Measurements from ENCODE around the gene ZNF530. TPM values are rescaled to one million over a fixed set of nuclear protein-coding genes. Genes with fewer than 3 reads are reported as not detected.

Gene ZNF530
- total RNA-seq, 4 donors from 2014 or later, result 0.76 to 4.1 (median 1.8) TPM

DNA sequence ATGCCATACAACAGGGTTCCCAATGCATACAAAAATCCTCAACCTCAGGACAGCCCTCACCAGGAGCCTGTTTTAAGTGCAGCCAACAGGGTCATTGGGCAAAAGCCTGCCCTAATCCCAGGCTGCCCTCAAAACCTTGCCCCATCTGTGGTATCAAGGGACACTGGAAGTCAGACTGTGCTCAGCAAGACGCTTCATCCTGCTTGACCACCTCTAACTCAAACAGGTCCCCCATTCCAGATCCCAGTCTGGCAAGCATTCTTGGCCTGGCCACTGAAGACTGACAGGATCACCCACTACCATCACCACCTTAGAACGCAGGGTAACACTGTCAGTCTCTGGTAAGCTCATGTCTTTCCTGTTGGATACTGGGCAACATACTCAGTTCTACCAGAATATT is 54.0 kb downstream of the ZNF530 start:
- DNase-seq, result no peak
- H3K9me3 ChIP-seq, result peaks cover 0 to 5% (median 2%) of the 10 kb centered on the region in 4 donors
- H3K4me1 ChIP-seq, result no peaks in the 10 kb centered on the region
- no peak for TF ChIP-seq POLR2A (IDR thresholded peaks at IDR 0.05)
- TF ChIP-seq, protein P1, sequence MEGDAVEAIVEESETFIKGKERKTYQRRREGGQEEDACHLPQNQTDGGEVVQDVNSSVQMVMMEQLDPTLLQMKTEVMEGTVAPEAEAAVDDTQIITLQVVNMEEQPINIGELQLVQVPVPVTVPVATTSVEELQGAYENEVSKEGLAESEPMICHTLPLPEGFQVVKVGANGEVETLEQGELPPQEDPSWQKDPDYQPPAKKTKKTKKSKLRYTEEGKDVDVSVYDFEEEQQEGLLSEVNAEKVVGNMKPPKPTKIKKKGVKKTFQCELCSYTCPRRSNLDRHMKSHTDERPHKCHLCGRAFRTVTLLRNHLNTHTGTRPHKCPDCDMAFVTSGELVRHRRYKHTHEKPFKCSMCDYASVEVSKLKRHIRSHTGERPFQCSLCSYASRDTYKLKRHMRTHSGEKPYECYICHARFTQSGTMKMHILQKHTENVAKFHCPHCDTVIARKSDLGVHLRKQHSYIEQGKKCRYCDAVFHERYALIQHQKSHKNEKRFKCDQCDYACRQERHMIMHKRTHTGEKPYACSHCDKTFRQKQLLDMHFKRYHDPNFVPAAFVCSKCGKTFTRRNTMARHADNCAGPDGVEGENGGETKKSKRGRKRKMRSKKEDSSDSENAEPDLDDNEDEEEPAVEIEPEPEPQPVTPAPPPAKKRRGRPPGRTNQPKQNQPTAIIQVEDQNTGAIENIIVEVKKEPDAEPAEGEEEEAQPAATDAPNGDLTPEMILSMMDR (IDR thresholded peaks at IDR 0.05), result no peak
- H3K36me3 ChIP-seq, result no peaks in the 10 kb centered on the region
- H3K27ac ChIP-seq, result no peak overlapping the region
- no peaks in the 10 kb centered on the region for H3K27me3 ChIP-seq
- H3K4me3 ChIP-seq, result no peak overlapping the region

DNA sequence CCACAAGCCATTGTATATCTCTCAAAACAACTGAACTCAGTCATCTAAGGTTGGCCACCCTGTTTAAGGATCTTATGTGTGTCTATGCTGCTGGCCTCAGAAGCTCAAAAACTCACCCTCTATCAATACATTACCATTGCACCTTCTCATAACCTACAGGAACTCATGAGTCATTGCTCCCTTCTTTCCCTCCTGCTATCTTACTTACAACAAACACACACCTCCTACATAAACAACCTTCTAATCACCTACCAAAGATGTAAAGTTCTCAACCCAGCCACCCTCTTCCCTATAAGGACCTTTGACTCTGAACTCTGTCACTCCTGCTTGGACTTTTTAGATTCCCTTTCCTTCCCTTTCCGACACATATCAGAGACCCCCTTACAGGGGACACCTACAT is 55.8 kb downstream of the ZNF530 start:
- Histone ChIP-seq H3K27me3 (no peaks in the 10 kb centered on the region), H3K4me3 (no peak overlapping the region), H3K4me1 (no peaks in the 10 kb centered on the region), H3K9me3 (peaks cover 0 to 5% (median 0%) of the 10 kb centered on the region in 4 donors), H3K36me3 (no peaks in the 10 kb centered on the region), H3K27ac (no peak overlapping the region)
- DNase-seq, result no peak
- TF ChIP-seq, protein P1 (IDR thresholded peaks at IDR 0.05), result no peak
- TF ChIP-seq POLR2A (IDR thresholded peaks at IDR 0.05), result no peak

DNA sequence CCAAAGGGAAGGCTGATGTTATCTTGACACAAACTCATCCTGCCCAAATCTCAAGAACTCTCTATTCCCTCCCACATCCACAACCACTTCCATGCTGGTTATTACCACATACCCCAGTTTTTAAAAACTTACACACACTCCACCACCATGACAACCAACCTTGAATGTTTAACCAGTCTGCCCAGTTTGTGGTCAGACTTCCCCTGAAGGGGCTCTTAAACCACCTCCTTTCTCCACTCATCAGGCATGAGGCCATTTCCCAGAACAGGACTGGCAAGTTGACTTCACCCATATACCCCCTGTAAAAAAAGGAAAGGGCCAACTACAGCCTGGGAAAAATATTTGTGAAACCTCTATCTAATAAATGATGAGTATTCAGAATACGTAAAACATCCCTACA is 56.7 kb downstream of the ZNF530 start:
- no peak overlapping the region for H3K4me3 ChIP-seq
- no peak for DNase-seq
- no peaks in the 10 kb centered on the region for H3K4me1 ChIP-seq
- peaks cover 0 to 5% (median 0%) of the 10 kb centered on the region in 4 donors for H3K9me3 ChIP-seq
- no peaks in the 10 kb centered on the region for H3K27me3 ChIP-seq
- TF ChIP-seq, protein P1 (IDR thresholded peaks at IDR 0.05), result no peak
- TF ChIP-seq POLR2A (IDR thresholded peaks at IDR 0.05), result no peak
- no peak overlapping the region for H3K27ac ChIP-seq
- no peaks in the 10 kb centered on the region for H3K36me3 ChIP-seq

Other genes with a start within 250 kb of the ZNF530 start
- 10 to 100 TPM in 1 of 4 donors, 1 to 10 TPM in 3; 2.1 to 10.7 (median 3.7) TPM for gene ZNF304, start 248.6 kb upstream of the ZNF530 start, total RNA-seq
- 10 to 100 TPM in 2 of 4 donors, 1 to 10 TPM in 2; 3.0 to 67.7 (median 9.9) TPM for gene TRAPPC2B, start 236.3 kb upstream of the ZNF530 start, total RNA-seq
- 1 to 10 TPM in 3 of 4 donors, under 1 TPM in 1; 0.53 to 6.6 (median 3.6) TPM for gene ZNF547, start 236.3 kb upstream of the ZNF530 start, total RNA-seq
- 10 to 100 TPM; 10.7 to 47.9 (median 20.7) TPM for gene ZNF548, start 210.0 kb upstream of the ZNF530 start, total RNA-seq
- 10 to 100 TPM in 3 of 4 donors, 1 to 10 TPM in 1; 7.9 to 21.5 (median 14.6) TPM for gene ZNF17, start 188.7 kb upstream of the ZNF530 start, total RNA-seq
- 10 to 100 TPM in 2 of 4 donors, 1 to 10 TPM in 2; 5.7 to 12.8 (median 10.6) TPM for gene ZNF749, start 164.6 kb upstream of the ZNF530 start, total RNA-seq
- 1 to 10 TPM in 1 of 4 donors, not detected in 3; 1.1 TPM for gene VN1R1, start 142.7 kb upstream of the ZNF530 start, total RNA-seq
- 10 to 100 TPM in 2 of 4 donors, 1 to 10 TPM in 2; 4.0 to 32.2 (median 12.0) TPM for gene ZNF772, start 122.3 kb upstream of the ZNF530 start, total RNA-seq
- gene ZNF419, start 112.1 kb upstream of the ZNF530 start, total RNA-seq, result 10 to 100 TPM in 1 of 4 donors, 1 to 10 TPM in 2, under 1 TPM in 1; 0.83 to 16.7 (median 5.4) TPM
- 10 to 100 TPM in 1 of 4 donors, 1 to 10 TPM in 3; 6.3 to 10.7 (median 9.7) TPM for gene ZNF773, start 99.9 kb upstream of the ZNF530 start, total RNA-seq
- 1 to 10 TPM; 4.0 to 7.4 (median 4.7) TPM for gene ZNF549, start 72.5 kb upstream of the ZNF530 start, total RNA-seq
- gene ZNF550, start 40.0 kb upstream of the ZNF530 start, total RNA-seq, result 10 to 100 TPM in 2 of 4 donors, 1 to 10 TPM in 2; 5.4 to 17.4 (median 12.3) TPM
- 1 to 10 TPM; 1.9 to 5.8 (median 2.9) TPM for gene ZNF416, start 21.0 kb upstream of the ZNF530 start, total RNA-seq
- 1 to 10 TPM in 3 of 4 donors, under 1 TPM in 1; 0.54 to 6.6 (median 1.9) TPM for gene ZIK1, start 15.7 kb upstream of the ZNF530 start, total RNA-seq
- gene ZNF134, start 14.4 kb downstream of the ZNF530 start, total RNA-seq, result 10 to 100 TPM in 2 of 4 donors, 1 to 10 TPM in 2; 9.6 to 18.9 (median 12.8) TPM
- 10 to 100 TPM in 3 of 4 donors, 1 to 10 TPM in 1; 8.8 to 20.6 (median 16.8) TPM for gene ZNF211, start 33.3 kb downstream of the ZNF530 start, total RNA-seq
- gene ZSCAN4, start 69.0 kb downstream of the ZNF530 start, total RNA-seq, result not detected
- 10 to 100 TPM in 3 of 4 donors, 1 to 10 TPM in 1; 9.1 to 17.9 (median 12.5) TPM for gene ZNF551, start 82.1 kb downstream of the ZNF530 start, total RNA-seq
- 1 to 10 TPM in 2 of 4 donors, under 1 TPM in 2; 0.57 to 5.0 (median 1.3) TPM for gene ZNF154, start 109.3 kb downstream of the ZNF530 start, total RNA-seq
- gene ZNF671, start 127.7 kb downstream of the ZNF530 start, total RNA-seq, result 1 to 10 TPM; 2.6 to 5.0 (median 3.7) TPM
- 10 to 100 TPM; 11.3 to 25.6 (median 15.8) TPM for gene ZNF776, start 146.9 kb downstream of the ZNF530 start, total RNA-seq
- gene ZNF586, start 169.8 kb downstream of the ZNF530 start, total RNA-seq, result 10 to 100 TPM; 14.2 to 39.6 (median 23.8) TPM
- 10 to 100 TPM in 3 of 4 donors, 1 to 10 TPM in 1; 7.4 to 49.2 (median 37.4) TPM for gene ZNF552, start 215.0 kb downstream of the ZNF530 start, total RNA-seq
- gene ZNF587B, start 230.4 kb downstream of the ZNF530 start, total RNA-seq, result 10 to 100 TPM; 19.3 to 32.4 (median 25.0) TPM
- gene ZNF587, start 250.0 kb downstream of the ZNF530 start, total RNA-seq, result 10 to 100 TPM; 35.7 to 74.7 (median 62.8) TPM